Body of pancreas (tissue), 4 donors: ENCODE measurements around the gene TASP1. TPM values are rescaled to one million over a fixed set of nuclear protein-coding genes. Genes with fewer than 3 reads are reported as not detected.
A peak's percentile ranks its signal among the peaks of the same experiment; 100 is the strongest.

Source experiments
- ATAC-seq: fragments of 150-250 bp; one replicate; pipeline ENCODE4 v1.9.1; 2016
- DNase-seq, 4 donors: peaks; one replicate each; pipeline ENCODE4 v3.0.0-alpha.2; 2019
- H3K27ac ChIP-seq, 4 donors: fragments of 200-600 bp; sonication (generic); 1 replicate in 3 of 4; 2 replicates in 1 of 4; pipeline versions ENCODE4 v1.5.1 to v1.6.1; 2016 to 2019; ENCODE audit warnings: mild to moderate bottlenecking in 1 of 4, mixed read lengths in 1 of 4, moderate library complexity in 1 of 4
- H3K27me3 ChIP-seq, 2 donors: fragments of 200-600 bp; sonication (generic); one replicate each; pipeline ENCODE4 v1.6.0; 2016; ENCODE audit warnings: mild to moderate bottlenecking in 1 of 2
- H3K36me3 ChIP-seq, 2 donors: fragments of 200-600 bp; sonication (generic); replicated peaks in 1 of 2; 2 replicates each; pipeline ENCODE4 v1.5.1; 2016; ENCODE audit warnings: low read depth in 2 of 2; ENCODE audit not compliant: insufficient read depth in 1 of 2
- H3K4me1 ChIP-seq: fragments of 200-600 bp; sonication (generic); one replicate; pipeline ENCODE4 v1.6.0; 2016
- H3K4me3 ChIP-seq, 2 donors: fragments of 200-600 bp; sonication (generic); 1 replicate in 1 of 2; 2 replicates in 1 of 2; pipeline ENCODE4 v1.5.1; 2016 to 2019
- H3K9me3 ChIP-seq, 3 donors: fragments of 200-600 bp; sonication (generic); 1 replicate in 2 of 3; 2 replicates in 1 of 3; pipeline ENCODE4 v1.5.1; 2016
- CTCF ChIP-seq, 7 experiments: fragments of 450-650 bp in 4 of 7; fragments of 200-600 bp in 3 of 7; sonication (generic) in 3 of 7; IDR thresholded peaks; one replicate each; pipeline ENCODE4 v1.5.1; 2016 to 2019; ENCODE audit warnings: antibody characterized with exemption in 7 of 7
- POLR2A ChIP-seq, 3 donors: fragments of 450-650 bp; IDR thresholded peaks; one replicate each; pipeline ENCODE4 v1.6.1; 2016; ENCODE audit warnings: antibody characterized with exemption in 3 of 3, mild to moderate bottlenecking in 2 of 3
- WGBS, 2 donors: methylation state at CpG; one replicate each; pipeline ENCODE4 v1.1.5; 2017; 5-methylcytosine and 5-hydroxymethylcytosine counted together
- intact Hi-C: fragments of 100-400 bp; cut with DNase I; formaldehyde crosslinking; loops from one replicate; pipeline ENCODE4 v1.15.1; 2023
- total RNA-seq, 2 donors: library from RNA; depleted of rRNA; stranded (reverse); fragments of >200 nt; gene quantifications; one replicate each; pipeline ENCODE4 v1.1.0, GENCODE V29; 2016

The TASP1 gene
- total RNA-seq, 2 donors from 2014 or later, result 8.0 to 11.5 TPM

DNA sequence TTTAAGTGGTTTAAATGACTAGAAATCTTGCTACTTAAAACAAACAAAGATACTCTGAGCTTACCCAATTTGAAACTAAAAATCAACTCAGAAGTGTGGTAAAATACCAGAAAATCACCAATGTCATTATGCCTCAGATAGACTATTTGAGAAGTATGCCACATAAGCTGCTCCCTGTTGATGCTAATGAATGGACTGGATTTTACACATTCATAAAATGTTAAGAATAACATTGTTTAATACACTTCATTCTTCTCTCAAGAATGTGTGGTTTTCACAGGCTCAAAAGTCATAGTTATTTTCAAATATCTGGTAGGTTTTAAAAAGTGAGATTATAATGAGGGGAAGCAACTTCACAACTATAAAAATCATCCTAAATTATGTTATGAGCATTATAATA lies 170.6 kb downstream of the TASP1 start:
- H3K4me1 ChIP-seq, result no peaks in the 10 kb centered on the region
- no peak for TF ChIP-seq POLR2A (IDR thresholded peaks at IDR 0.05)
- TF ChIP-seq CTCF (IDR thresholded peaks at IDR 0.05), result no peak
- ATAC-seq, result no peak
- DNase-seq, result no peak
- intact Hi-C loops, result no loop called here
- no peaks in the 10 kb centered on the region for H3K9me3 ChIP-seq
- no peak overlapping the region for H3K4me3 ChIP-seq
- H3K36me3 ChIP-seq, result no peaks in the 10 kb centered on the region
- H3K27ac ChIP-seq, result no peak overlapping the region
- H3K27me3 ChIP-seq, result no peaks in the 10 kb centered on the region

DNA sequence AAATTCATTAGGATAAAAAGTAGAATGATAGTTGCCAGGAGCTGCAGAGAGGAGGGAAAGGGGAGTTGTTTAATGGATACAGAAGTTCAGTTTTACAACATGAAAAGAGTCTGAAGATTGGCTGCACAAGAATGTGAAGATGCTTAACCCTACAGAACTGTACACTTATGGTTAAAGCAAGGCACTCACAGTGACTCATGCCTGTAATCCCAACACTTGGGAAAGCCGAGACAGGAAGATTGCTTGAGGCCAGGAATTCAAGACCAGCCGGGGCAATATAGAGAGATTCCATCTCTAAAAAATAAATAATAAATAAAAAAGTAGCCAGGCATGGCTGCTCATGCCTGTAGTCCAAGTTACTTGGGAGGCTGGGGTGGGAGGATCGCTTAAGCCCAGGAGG lies 174.0 kb downstream of the TASP1 start:
- no peaks in the 10 kb centered on the region for H3K9me3 ChIP-seq
- no peaks in the 10 kb centered on the region for H3K27me3 ChIP-seq
- intact Hi-C loops, result no loop called here
- H3K4me3 ChIP-seq, result no peak overlapping the region
- H3K27ac ChIP-seq, result no peak overlapping the region
- TF ChIP-seq CTCF (IDR thresholded peaks at IDR 0.05) (no peak), POLR2A (IDR thresholded peaks at IDR 0.05) (no peak)
- WGBS, 2 donors, result 93 to 100% methylated on average over 3 of the region's 3 CpGs
- no peaks in the 10 kb centered on the region for H3K36me3 ChIP-seq
- DNase-seq (no peak), ATAC-seq (no peak)
- no peaks in the 10 kb centered on the region for H3K4me1 ChIP-seq

- no peaks in the 10 kb centered on the region for H3K4me1 ChIP-seq
- WGBS, 2 donors, result 94 to 98% methylated on average over 2 of the region's 2 CpGs
- H3K36me3 ChIP-seq, result no peaks in the 10 kb centered on the region
- no peak for TF ChIP-seq CTCF (IDR thresholded peaks at IDR 0.05)
- TF ChIP-seq POLR2A (IDR thresholded peaks at IDR 0.05), result no peak
- no peaks in the 10 kb centered on the region for H3K27me3 ChIP-seq
- no peak overlapping the region for H3K27ac ChIP-seq
- H3K4me3 ChIP-seq, result no peak overlapping the region
- DNase-seq (no peak), ATAC-seq (no peak)
- no peaks in the 10 kb centered on the region for H3K9me3 ChIP-seq
- intact Hi-C loops, result no loop called here
Measured at GRCh38 chr20:13461849-13462458, 176.8 kb downstream of the TASP1 start.

DNA sequence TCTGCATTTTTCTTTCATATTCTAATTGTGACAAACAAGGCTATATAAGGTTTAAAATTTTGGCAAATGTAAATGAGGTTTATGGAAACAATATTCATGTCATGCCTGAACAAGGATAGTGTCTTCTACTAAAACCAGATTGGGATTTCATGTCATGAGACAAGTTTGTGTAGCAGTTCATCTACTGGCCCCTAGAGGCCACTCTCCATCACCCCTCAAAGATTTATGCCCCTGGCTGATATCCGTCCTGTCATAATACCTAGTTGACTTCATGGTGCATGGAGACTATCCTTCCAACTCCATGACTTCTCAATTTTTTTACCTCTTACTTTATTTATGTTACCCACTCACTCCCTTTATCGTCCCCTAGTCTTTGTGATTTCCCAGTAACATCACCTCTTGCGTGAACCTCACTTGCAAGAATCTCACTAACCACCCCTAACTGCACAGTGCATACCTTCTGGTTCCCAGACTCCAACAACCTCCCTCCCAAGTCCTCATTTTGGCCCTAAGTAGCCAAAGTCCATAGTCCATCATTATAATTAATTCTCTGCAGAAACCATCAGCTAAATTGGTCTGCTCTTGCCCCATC lies 179.8 kb downstream of the TASP1 start:
- no peak overlapping the region for H3K27ac ChIP-seq
- TF ChIP-seq CTCF (IDR thresholded peaks at IDR 0.05), result peak; percentile 37 to 61 (median 56)
- TF ChIP-seq POLR2A (IDR thresholded peaks at IDR 0.05), result no peak
- 75 to 80% methylated on average over 3 of the region's 3 CpGs for WGBS, 2 donors
- H3K4me1 ChIP-seq, result no peaks in the 10 kb centered on the region
- no peak for ATAC-seq
- no peaks in the 10 kb centered on the region for H3K9me3 ChIP-seq
- H3K36me3 ChIP-seq, result no peaks in the 10 kb centered on the region
- intact Hi-C loops, result no loop called here
- no peaks in the 10 kb centered on the region for H3K27me3 ChIP-seq
- H3K4me3 ChIP-seq, result no peak overlapping the region
- peak; percentile 16 to 35 (median 20) for DNase-seq

GRCh38 chr20:13457487-13457886 lies 181.2 kb downstream of the TASP1 start:
- no peaks in the 10 kb centered on the region for H3K27me3 ChIP-seq
- H3K4me1 ChIP-seq, result no peaks in the 10 kb centered on the region
- no peak overlapping the region for H3K4me3 ChIP-seq
- no peak overlapping the region for H3K27ac ChIP-seq
- no peaks in the 10 kb centered on the region for H3K9me3 ChIP-seq
- TF ChIP-seq CTCF (IDR thresholded peaks at IDR 0.05) (no peak), POLR2A (IDR thresholded peaks at IDR 0.05) (no peak)
- H3K36me3 ChIP-seq, result no peaks in the 10 kb centered on the region
- intact Hi-C loops, result no loop called here
- DNase-seq (no peak), ATAC-seq (no peak)
- WGBS, 2 donors, result 91 to 95% methylated on average over 1 of the region's 1 CpG
